ENCODE measurements around the gene SLC7A6.

Gene SLC7A6

GRCh38 chr16:68264128-68265077 is at the start of gene SLC7A6:
TSS of gene SLC7A6 (plus strand) at chr16:68264526. CDS start at chr16:68274727, 10,201 bp downstream.
- peaks cover 52% of the 10 kb centered on the region for H3K4me1 Mint-ChIP-seq
- H3K9me3 Mint-ChIP-seq, result no peaks in the 10 kb centered on the region
- peak within 1 kb of the TSS; percentile 98 for H3K27ac Mint-ChIP-seq
- ATAC-seq (peak; percentile 87), DNase-seq (ENCODE audit: low spot score in 2 of 2) (peak; percentile 85 to 90)
- H3K4me3 Mint-ChIP-seq, result peak within 1 kb of the TSS; percentile 91
- H3K36me3 Mint-ChIP-seq, result peaks cover 49% of the 10 kb centered on the region

- Mint-ChIP-seq H3K4me1 (peaks cover 28% of the 10 kb centered on the region), H3K9me3 (no peaks in the 10 kb centered on the region), H3K36me3 (peaks cover 86% of the 10 kb centered on the region), H3K4me3 (no peak overlapping the region), H3K27ac (peak overlapping the region; percentile 16)
- no peak for DNase-seq (ENCODE audit: low spot score in 2 of 2)
- ATAC-seq, result no peak
Measured at GRCh38 chr16:68214726-68215125, 49.6 kb upstream of the SLC7A6 start.

GRCh38 chr16:68215302-68215701 is 49.0 kb upstream of the SLC7A6 start:
- H3K36me3 Mint-ChIP-seq, result peaks cover 87% of the 10 kb centered on the region
- H3K4me3 Mint-ChIP-seq, result no peak overlapping the region
- peaks cover 28% of the 10 kb centered on the region for H3K4me1 Mint-ChIP-seq
- peak overlapping the region; percentile 16 for H3K27ac Mint-ChIP-seq
- H3K9me3 Mint-ChIP-seq, result no peaks in the 10 kb centered on the region
- ATAC-seq (no peak), DNase-seq (ENCODE audit: low spot score in 2 of 2) (no peak)

DNA sequence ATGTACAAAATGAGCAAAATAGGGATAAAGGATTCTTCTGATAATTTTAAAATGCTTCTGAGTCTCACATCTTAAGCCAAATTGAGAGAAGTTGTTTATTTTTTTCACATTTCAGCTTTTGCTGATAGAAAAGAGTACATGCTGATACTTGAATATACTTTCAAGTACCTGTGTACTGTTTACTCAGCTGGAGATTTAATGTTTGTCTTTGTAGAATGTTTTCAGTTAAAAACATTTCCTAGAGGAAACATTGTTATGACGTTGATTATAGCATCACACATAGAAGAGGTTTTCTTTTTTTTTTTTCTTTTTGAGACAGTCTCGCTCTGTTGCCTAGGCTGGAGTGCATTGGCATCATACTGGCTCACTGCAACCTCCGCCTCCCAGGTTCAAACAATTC is 48.1 kb upstream of the SLC7A6 start:
- Mint-ChIP-seq H3K27ac (peak overlapping the region; percentile 16), H3K4me3 (no peak overlapping the region), H3K9me3 (no peaks in the 10 kb centered on the region), H3K4me1 (peaks cover 23% of the 10 kb centered on the region), H3K36me3 (peaks cover 89% of the 10 kb centered on the region)
- ATAC-seq (no peak), DNase-seq (ENCODE audit: low spot score in 2 of 2) (no peak)

GRCh38 chr16:68217506-68217905 is 46.8 kb upstream of the SLC7A6 start:
- Mint-ChIP-seq H3K27ac (peak overlapping the region; percentile 30), H3K9me3 (no peaks in the 10 kb centered on the region), H3K4me3 (no peak overlapping the region), H3K36me3 (peaks cover 96% of the 10 kb centered on the region), H3K4me1 (peaks cover 16% of the 10 kb centered on the region)
- DNase-seq (ENCODE audit: low spot score in 2 of 2) (no peak), ATAC-seq (no peak)

- H3K4me3 Mint-ChIP-seq, result no peak overlapping the region
- H3K27ac Mint-ChIP-seq, result peak overlapping the region; percentile 84
- peaks cover 16% of the 10 kb centered on the region for H3K4me1 Mint-ChIP-seq
- ATAC-seq (no peak), DNase-seq (ENCODE audit: low spot score in 2 of 2) (no peak)
- H3K9me3 Mint-ChIP-seq, result no peaks in the 10 kb centered on the region
- peaks cover 100% of the 10 kb centered on the region for H3K36me3 Mint-ChIP-seq
Measured at GRCh38 chr16:68219725-68220351, 44.5 kb upstream of the SLC7A6 start.

GRCh38 chr16:68223072-68223471 is 41.3 kb upstream of the SLC7A6 start:
- H3K9me3 Mint-ChIP-seq, result no peaks in the 10 kb centered on the region
- no peak overlapping the region for H3K27ac Mint-ChIP-seq
- peaks cover 100% of the 10 kb centered on the region for H3K36me3 Mint-ChIP-seq
- DNase-seq (ENCODE audit: low spot score in 2 of 2) (no peak), ATAC-seq (no peak)
- no peak overlapping the region for H3K4me3 Mint-ChIP-seq
- H3K4me1 Mint-ChIP-seq, result peaks cover 28% of the 10 kb centered on the region

GRCh38 chr16:68226116-68226515 is 38.2 kb upstream of the SLC7A6 start:
- Mint-ChIP-seq H3K4me1 (peaks cover 29% of the 10 kb centered on the region), H3K9me3 (no peaks in the 10 kb centered on the region), H3K27ac (peak overlapping the region; percentile 84), H3K4me3 (no peak overlapping the region), H3K36me3 (peaks cover 98% of the 10 kb centered on the region)
- no peak for ATAC-seq
- DNase-seq (ENCODE audit: low spot score in 2 of 2), result no peak

DNA sequence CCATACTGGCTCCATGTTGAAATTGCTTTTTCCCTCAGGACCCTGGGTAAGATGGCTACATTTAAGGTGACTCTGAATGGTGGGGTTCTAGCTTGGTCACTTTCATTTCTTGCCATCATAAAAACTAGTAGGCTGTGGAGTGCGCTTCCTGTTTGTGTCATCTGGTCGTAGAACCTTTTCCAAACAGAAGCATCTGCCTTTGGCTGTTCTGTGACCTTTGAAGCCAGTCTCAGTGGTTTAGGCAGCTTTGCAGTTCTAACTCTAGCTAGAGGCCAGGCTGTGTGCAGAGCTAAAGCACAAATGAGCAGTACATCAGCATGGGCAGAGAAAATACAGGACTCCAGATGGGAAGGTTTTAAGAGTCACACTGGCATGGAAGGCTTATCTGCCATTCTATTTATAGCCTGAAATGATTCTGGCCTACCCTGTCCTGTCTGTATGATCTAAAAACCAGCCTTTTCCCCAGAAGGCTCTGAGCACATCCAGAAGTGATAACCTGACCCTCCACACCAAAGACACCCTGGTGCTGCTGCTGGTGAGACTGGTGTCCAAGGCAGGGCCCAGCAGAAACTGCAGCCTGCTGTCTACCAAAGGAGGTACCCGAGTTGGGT is 37.0 kb upstream of the SLC7A6 start:
- Mint-ChIP-seq H3K9me3 (no peaks in the 10 kb centered on the region), H3K4me1 (peaks cover 29% of the 10 kb centered on the region), H3K36me3 (peaks cover 96% of the 10 kb centered on the region), H3K27ac (peak overlapping the region; percentile 84), H3K4me3 (no peak overlapping the region)
- peak; percentile 62 for ATAC-seq
- DNase-seq (ENCODE audit: low spot score in 2 of 2), result no peak

DNA sequence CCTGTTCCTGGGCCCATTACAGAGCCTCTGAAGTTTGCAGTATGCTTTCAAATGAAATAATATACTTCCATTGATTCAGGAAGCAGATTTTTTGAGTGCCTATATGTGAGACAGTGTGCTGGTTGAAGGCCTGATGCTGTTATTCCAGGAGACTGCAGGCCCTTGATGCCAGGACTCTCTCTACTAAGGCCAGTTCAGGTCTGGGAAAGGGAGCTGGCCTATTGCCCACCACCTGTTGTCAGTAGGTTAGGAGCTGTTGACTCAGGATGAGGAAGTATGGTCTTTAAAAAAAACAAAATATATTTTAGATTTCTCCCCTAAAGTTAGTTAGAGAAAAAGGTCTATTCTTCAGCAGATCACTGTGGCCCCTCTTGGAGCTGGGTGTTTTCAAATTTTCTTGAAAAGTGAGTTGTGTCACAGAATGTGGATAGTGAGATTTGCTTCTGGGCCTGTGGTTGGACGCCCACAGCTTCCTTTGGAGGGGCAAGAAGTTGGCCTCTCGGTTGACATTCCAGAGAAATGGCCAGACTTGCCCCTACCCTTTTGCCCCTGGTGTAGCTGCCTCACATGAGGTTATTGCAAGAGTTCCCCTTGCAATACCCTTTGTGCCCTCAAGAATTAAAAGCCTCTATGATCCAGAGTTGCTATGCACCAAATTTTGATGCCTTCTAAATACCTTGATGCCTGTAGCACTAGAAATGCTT is 36.3 kb upstream of the SLC7A6 start:
- Mint-ChIP-seq H3K9me3 (no peaks in the 10 kb centered on the region), H3K36me3 (peaks cover 96% of the 10 kb centered on the region), H3K4me3 (no peak overlapping the region), H3K27ac (peak overlapping the region; percentile 84), H3K4me1 (peaks cover 29% of the 10 kb centered on the region)
- ATAC-seq (no peak), DNase-seq (ENCODE audit: low spot score in 2 of 2) (no peak)

GRCh38 chr16:68228652-68229051 is 35.7 kb upstream of the SLC7A6 start:
- H3K4me1 Mint-ChIP-seq, result peaks cover 35% of the 10 kb centered on the region
- H3K27ac Mint-ChIP-seq, result no peak overlapping the region
- H3K9me3 Mint-ChIP-seq, result no peaks in the 10 kb centered on the region
- DNase-seq (ENCODE audit: low spot score in 2 of 2), result no peak
- ATAC-seq, result no peak
- peaks cover 91% of the 10 kb centered on the region for H3K36me3 Mint-ChIP-seq
- H3K4me3 Mint-ChIP-seq, result no peak overlapping the region

GRCh38 chr16:68229431-68230175 is 34.7 kb upstream of the SLC7A6 start:
- H3K9me3 Mint-ChIP-seq, result no peaks in the 10 kb centered on the region
- H3K4me1 Mint-ChIP-seq, result peaks cover 39% of the 10 kb centered on the region
- ATAC-seq (no peak), DNase-seq (ENCODE audit: low spot score in 2 of 2) (peak in 1 of 2 donors; percentile 74)
- no peak overlapping the region for H3K4me3 Mint-ChIP-seq
- H3K27ac Mint-ChIP-seq, result peak overlapping the region; percentile 74
- peaks cover 82% of the 10 kb centered on the region for H3K36me3 Mint-ChIP-seq

DNA sequence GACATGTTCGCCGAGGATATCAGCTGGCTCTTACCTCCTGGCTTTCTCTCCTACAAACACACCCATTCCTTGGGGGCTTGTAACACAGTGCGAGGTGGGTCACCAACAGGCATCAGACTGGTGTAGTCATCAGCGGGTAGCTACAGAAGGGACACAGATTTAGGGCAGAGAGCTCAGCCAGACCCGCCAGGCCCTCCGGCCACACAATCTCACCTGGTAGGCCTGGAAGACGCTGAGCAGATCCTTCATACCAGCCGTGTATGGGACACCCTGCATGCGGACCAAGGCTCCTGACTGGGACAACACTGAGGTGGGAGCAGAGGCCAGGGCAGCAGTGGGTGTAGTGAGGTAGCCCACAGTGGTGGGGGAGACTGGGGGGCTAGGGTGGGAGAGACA is 34.2 kb upstream of the SLC7A6 start:
- H3K36me3 Mint-ChIP-seq, result peaks cover 76% of the 10 kb centered on the region

DNA sequence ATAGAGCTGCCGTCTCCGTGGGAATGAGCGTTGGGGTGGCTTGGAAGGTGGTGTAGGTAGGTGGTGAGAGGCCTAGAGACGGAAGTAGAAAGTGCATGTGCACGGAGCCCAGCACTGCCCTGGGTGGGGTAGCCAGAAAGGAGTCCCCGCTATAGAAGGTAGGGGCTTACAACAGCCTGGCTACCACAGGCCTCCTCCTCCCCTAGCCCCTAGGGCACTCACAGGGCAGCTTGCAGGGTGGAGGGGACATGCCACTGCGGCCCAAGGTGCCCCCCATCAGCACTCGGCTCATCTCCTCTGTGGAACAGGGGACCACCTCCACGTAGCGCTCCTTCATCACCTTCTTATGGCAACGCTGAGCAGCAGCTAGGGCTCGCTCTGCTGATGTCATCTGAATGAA is 33.4 kb upstream of the SLC7A6 start:
- peaks cover 68% of the 10 kb centered on the region for H3K36me3 Mint-ChIP-seq
- H3K4me3 Mint-ChIP-seq, result no peak overlapping the region
- H3K9me3 Mint-ChIP-seq, result no peaks in the 10 kb centered on the region
- H3K4me1 Mint-ChIP-seq, result peaks cover 33% of the 10 kb centered on the region
- DNase-seq (ENCODE audit: low spot score in 2 of 2) (no peak), ATAC-seq (no peak)
- peak overlapping the region; percentile 23 for H3K27ac Mint-ChIP-seq

More for the DNA sequence above, 34.2 kb upstream of the SLC7A6 start:
- Mint-ChIP-seq H3K4me1 (peaks cover 41% of the 10 kb centered on the region), H3K4me3 (no peak overlapping the region), H3K27ac (peak overlapping the region; percentile 74), H3K9me3 (no peaks in the 10 kb centered on the region)
- DNase-seq (ENCODE audit: low spot score in 2 of 2) (no peak), ATAC-seq (no peak)

Data from stimulated activated effector memory CD8-positive, alpha-beta T cell treated with anti-CD3 and anti-CD28 coated beads, Interleukin-12 subunit alpha, Interleukin-12 subunit beta, amount 100 ng/mL, for 72 hours (primary cell).